H9 (cell line): ENCODE measurements around the gene TLE6. TPM values are rescaled to one million over a fixed set of nuclear protein-coding genes. Genes with fewer than 3 reads are reported as not detected.
"Not testable (repeated sequence)": the region's sequence is repeated elsewhere in the genome, so short reads cannot be mapped to it uniquely, and the experiment has no call there.

Source experiments
- DNase-seq: peaks from one replicate; pipeline ENCODE4 v3.0.0-alpha.2; 2017
- H2AFZ ChIP-seq: one replicate; pipeline ENCODE4 v1.6.1; 2013; ENCODE audit warnings: mild to moderate bottlenecking, low read length, control low read depth, moderate library complexity
- H2AK5ac ChIP-seq: 2 replicates; pipeline ENCODE4 v1.6.1; 2013; ENCODE audit warnings: low read length, control low read depth, mixed read lengths; ENCODE audit not compliant: insufficient read length
- H2BK120ac ChIP-seq: one replicate; pipeline ENCODE4 v1.6.1; 2013; ENCODE audit warnings: low read depth, mild to moderate bottlenecking, low read length, control low read depth, inconsistent platforms; ENCODE audit not compliant: poor library complexity, severe bottlenecking
- H2BK12ac ChIP-seq: 2 replicates; pipeline ENCODE4 v1.6.1; 2013; ENCODE audit warnings: low read length, control low read depth, mixed read lengths, low read depth; ENCODE audit not compliant: insufficient read length
- H2BK15ac ChIP-seq: 2 replicates; pipeline ENCODE4 v1.6.1; 2013; ENCODE audit warnings: low read depth, low read length, control low read depth
- H2BK20ac ChIP-seq: one replicate; pipeline ENCODE4 v1.6.1; 2013; ENCODE audit warnings: low read depth, mild to moderate bottlenecking, low read length, control low read depth, inconsistent platforms; ENCODE audit not compliant: poor library complexity, severe bottlenecking
- H2BK5ac ChIP-seq: 2 replicates; pipeline ENCODE4 v1.6.1; 2013; ENCODE audit warnings: low read length, control low read depth, mixed read lengths; ENCODE audit not compliant: insufficient read length
- H3K14ac ChIP-seq: 2 replicates; pipeline ENCODE4 v1.6.1; 2013; ENCODE audit warnings: low read length, control low read depth; ENCODE audit not compliant: insufficient read depth
- H3K18ac ChIP-seq: 2 replicates; pipeline ENCODE4 v1.6.1; 2013; ENCODE audit warnings: low read depth, mild to moderate bottlenecking, mixed read lengths, low read length, control low read depth; ENCODE audit not compliant: insufficient read length
- H3K23ac ChIP-seq: 2 replicates; pipeline ENCODE4 v1.6.1; 2013; ENCODE audit warnings: low read length, control low read depth, mixed read lengths, low read depth; ENCODE audit not compliant: insufficient read length
- H3K23me2 ChIP-seq: 2 replicates; pipeline ENCODE4 v1.6.1; 2013; ENCODE audit warnings: low read depth, mild to moderate bottlenecking, mixed read lengths, low read length, control low read depth; ENCODE audit not compliant: insufficient read length, poor library complexity, severe bottlenecking
- H3K27ac ChIP-seq: 2 replicates; pipeline ENCODE4 v1.5.1; 2013; ENCODE audit warnings: low read length, control low read depth, mixed read lengths, low read depth; ENCODE audit not compliant: insufficient read length
- H3K27me3 ChIP-seq: 2 replicates; pipeline ENCODE4 v1.6.1; 2013; ENCODE audit warnings: low read length, control low read depth, inconsistent platforms; ENCODE audit not compliant: insufficient read depth
- H3K4ac ChIP-seq: 2 replicates; pipeline ENCODE4 v1.6.1; 2013; ENCODE audit warnings: low read depth, mild to moderate bottlenecking, control low read depth, inconsistent platforms, low read length, moderate library complexity
- H3K4me1 ChIP-seq: 2 replicates; pipeline ENCODE4 v1.6.1; 2013; ENCODE audit warnings: low read length, control low read depth, inconsistent platforms; ENCODE audit not compliant: insufficient read depth
- H3K4me2 ChIP-seq: 2 replicates; pipeline ENCODE4 v1.6.1; 2013; ENCODE audit warnings: low read length, control low read depth, mixed read lengths; ENCODE audit not compliant: insufficient read length, insufficient read depth
- H3K56ac ChIP-seq: 2 replicates; pipeline ENCODE4 v1.6.1; 2013; ENCODE audit warnings: low read depth, mild to moderate bottlenecking, mixed read lengths, low read length, control low read depth; ENCODE audit not compliant: insufficient read length
- H3K79me1 ChIP-seq: 2 replicates; pipeline ENCODE4 v1.6.1; 2013; ENCODE audit warnings: low read depth, mild to moderate bottlenecking, moderate library complexity, low read length, control low read depth, inconsistent platforms; ENCODE audit not compliant: insufficient read depth, poor library complexity, severe bottlenecking
- H3K79me2 ChIP-seq: 2 replicates; pipeline ENCODE4 v1.6.1; 2013; ENCODE audit warnings: low read length, control low read depth, inconsistent platforms; ENCODE audit not compliant: insufficient read depth
- H3K9ac ChIP-seq: 2 replicates; pipeline ENCODE4 v1.6.1; 2013; ENCODE audit warnings: low read length, control low read depth, mixed read lengths; ENCODE audit not compliant: insufficient read length; ENCODE audit errors: extremely low read depth
- H3K9me3 ChIP-seq: one replicate; pipeline ENCODE4 v1.6.1; 2013; ENCODE audit warnings: low read depth, low read length, inconsistent platforms; ENCODE audit not compliant: control insufficient read depth
- H3T11ph ChIP-seq: one replicate; pipeline ENCODE4 v1.6.1; 2013; ENCODE audit warnings: mild to moderate bottlenecking, low read length, control low read depth, inconsistent platforms
- H4K20me1 ChIP-seq: one replicate; pipeline ENCODE4 v1.6.1; 2013; ENCODE audit not compliant: control insufficient read depth, insufficient read length, insufficient read depth
- H4K5ac ChIP-seq: 2 replicates; pipeline ENCODE4 v1.6.1; 2013; ENCODE audit warnings: low read depth, mild to moderate bottlenecking, mixed read lengths, low read length, control low read depth; ENCODE audit not compliant: insufficient read length
- H4K8ac ChIP-seq: replicated peaks from 2 replicates; pipeline ENCODE4 v1.6.1; 2013; ENCODE audit warnings: low read length, control low read depth, mixed read lengths, low read depth; ENCODE audit not compliant: insufficient read length
- H4K91ac ChIP-seq: 2 replicates; pipeline ENCODE4 v1.6.1; 2013; ENCODE audit warnings: low read depth, mild to moderate bottlenecking, moderate library complexity, mixed read lengths, low read length, control low read depth; ENCODE audit not compliant: insufficient read length
- H3K27ac Mint-ChIP-seq, 3 experiments: 2 replicates in 2 of 3; 3 replicates in 1 of 3; pipeline ENCODE4 v1.8.0; 2020 to 2021; ENCODE audit warnings: mixed read lengths in 3 of 3, mild to moderate bottlenecking in 1 of 3, moderate library complexity in 1 of 3
- H3K27me3 Mint-ChIP-seq: 2 replicates; pipeline ENCODE4 v1.8.0; 2021; ENCODE audit warnings: low read depth, mild to moderate bottlenecking, moderate library complexity, mixed read lengths
- H3K36me3 Mint-ChIP-seq, 3 experiments: 2 replicates in 2 of 3; 3 replicates in 1 of 3; pipeline ENCODE4 v1.8.0; 2020 to 2021; ENCODE audit warnings: low read depth in 3 of 3, mixed read lengths in 3 of 3; ENCODE audit not compliant: insufficient read depth in 1 of 3
- H3K4me1 Mint-ChIP-seq, 2 experiments: 2 replicates each; pipeline ENCODE4 v1.8.0; 2020; ENCODE audit warnings: mixed read lengths in 2 of 2
- H3K4me3 Mint-ChIP-seq, 2 experiments: 2 replicates in 1 of 2; 3 replicates in 1 of 2; pipeline ENCODE4 v1.8.0; 2020 to 2021; ENCODE audit warnings: mild to moderate bottlenecking in 2 of 2, mixed read lengths in 2 of 2, moderate library complexity in 1 of 2
- H3K9me3 Mint-ChIP-seq, 2 experiments: 2 replicates in 1 of 2; 3 replicates in 1 of 2; pipeline ENCODE4 v1.8.0; 2020; ENCODE audit warnings: mild to moderate bottlenecking in 2 of 2, mixed read lengths in 2 of 2, moderate library complexity in 1 of 2
- CTCF ChIP-seq: fragments of 200-600 bp; sonication (generic); conservative IDR thresholded peaks from 3 replicates; pipeline ENCODE4 v1.8.0; 2021; ENCODE audit warnings: antibody characterized with exemption, mild to moderate bottlenecking
- WGBS: extraction: QIAGEN DNeasy Blood & Tissue Kit; methylation state at CpG from one replicate; pipeline ENCODE4 v1.1.7; 2013; ENCODE audit warnings: missing lambda C conversion rate, low lambda C conversion rate, mixed read lengths; ENCODE audit not compliant: insufficient read length; ENCODE audit errors: extremely low coverage; 5-methylcytosine and 5-hydroxymethylcytosine counted together
- total RNA-seq: library from RNA; stranded (reverse); gene quantifications from 2 replicates; pipeline ENCODE4 v1.2.1, GENCODE V29; 2021

TLE6 gene
- total RNA-seq, 1 experiment from 2014 or later = 1.7 TPM

GRCh38 chr19:2989236-2989946, 12.0 kb downstream of the TLE6 start:
- H3K14ac ChIP-seq = no peak overlapping the region
- H3K4me1 ChIP-seq = no peaks in the 10 kb centered on the region
- no peak overlapping the region for H2BK20ac ChIP-seq
- Mint-ChIP-seq H3K4me3 (no peak overlapping the region), H3K27me3 (peaks cover 59% of the 10 kb centered on the region), H3K27ac (no peak overlapping the region), H3K36me3 (no peaks in the 10 kb centered on the region), H3K9me3 (no peaks in the 10 kb centered on the region), H3K4me1 (peaks cover 12 to 36% of the 10 kb centered on the region in 2 experiments)
- no peak overlapping the region for H2BK15ac ChIP-seq
- no peak overlapping the region for H2AFZ ChIP-seq
- no peaks in the 10 kb centered on the region for H3K79me1 ChIP-seq
- no peak overlapping the region for H3K23ac ChIP-seq
- H3K4me2 ChIP-seq = no peak overlapping the region
- WGBS = no CpG with 5 or more reads among the region's 15 CpGs
- no peaks in the 10 kb centered on the region for H3K27me3 ChIP-seq
- TF ChIP-seq CTCF = no peak
- no peak overlapping the region for H3K56ac ChIP-seq
- no peak overlapping the region for H3K9ac ChIP-seq
- no peak overlapping the region for H3K27ac ChIP-seq
- no peak overlapping the region for H4K91ac ChIP-seq
- H3K4ac ChIP-seq = no peak overlapping the region
- H3K9me3 ChIP-seq = no peaks in the 10 kb centered on the region
- no peak overlapping the region for H2BK5ac ChIP-seq
- no peak overlapping the region for H2BK12ac ChIP-seq
- no peaks in the 10 kb centered on the region for H3K79me2 ChIP-seq
- H2AK5ac ChIP-seq = no peak overlapping the region
- H2BK120ac ChIP-seq = no peak overlapping the region
- H4K5ac ChIP-seq = no peak overlapping the region
- no peak for DNase-seq
- H3K18ac ChIP-seq = no peak overlapping the region
- no peaks in the 10 kb centered on the region for H4K20me1 ChIP-seq
- no peaks in the 10 kb centered on the region for H3K23me2 ChIP-seq
- no peak overlapping the region for H4K8ac ChIP-seq
- no peak overlapping the region for H3T11ph ChIP-seq

- H2BK15ac ChIP-seq = not testable (repeated sequence)
These were observed 15.0 kb downstream of the TLE6 start for GRCh38 chr19:2992333-2992732.

More at GRCh38 chr19:2992333-2992732, 15.0 kb downstream of the TLE6 start:
- WGBS = no CpG with 5 or more reads among the region's 11 CpGs
- not testable (repeated sequence) for H3K9me3 Mint-ChIP-seq, H3K56ac ChIP-seq, H4K5ac ChIP-seq, H3K79me1 ChIP-seq, H4K8ac ChIP-seq, H3K79me2 ChIP-seq, H3K4ac ChIP-seq, H4K20me1 ChIP-seq, H3K9me3 ChIP-seq, H3K23ac ChIP-seq, H3K23me2 ChIP-seq, H2BK5ac ChIP-seq, H3K9ac ChIP-seq, H2BK12ac ChIP-seq, H3K14ac ChIP-seq, H2AK5ac ChIP-seq, H3K4me2 ChIP-seq, H3K36me3 Mint-ChIP-seq, H3K4me1 ChIP-seq, H2BK20ac ChIP-seq, H3K18ac ChIP-seq, H3K27me3 ChIP-seq, H3T11ph ChIP-seq, H3K27ac ChIP-seq, H4K91ac ChIP-seq, DNase-seq, H2AFZ ChIP-seq, H2BK120ac ChIP-seq, H3K4me3 Mint-ChIP-seq
- Mint-ChIP-seq H3K4me1 (peaks cover 11 to 31% of the 10 kb centered on the region in 2 experiments), H3K27ac (peak overlapping the region in 1 of 3 experiments; percentile 62; a peak in 1 of 7 replicates), H3K27me3 (peaks cover 43% of the 10 kb centered on the region)
